ENCODE measurements around the gene DCHS1.

DCHS1 gene

GRCh38 chr11:6594142-6594768, 61.4 kb downstream of the DCHS1 start:
- Histone ChIP-seq H4K20me1 (ENCODE audit: insufficient read depth, low read length) (no peaks in the 10 kb centered on the region), H2AFZ (ENCODE audit: low read depth, low read length) (no peak overlapping the region), H3K9ac (ENCODE audit: low read length) (no peak overlapping the region), H3K36me3 (replicated peaks; ENCODE audit: low read depth, low read length) (peaks cover 56% of the 10 kb centered on the region), H3K27me3 (ENCODE audit: low read depth, low read length) (no peaks in the 10 kb centered on the region), H3K4me2 (ENCODE audit: low read length) (no peak overlapping the region), H3K79me2 (ENCODE audit: low read length) (peaks cover 5% of the 10 kb centered on the region; the same call in 1 of the 2 replicates), H3K27ac (ENCODE audit: low read length) (no peak overlapping the region), H3K4me1 (ENCODE audit: low read length) (no peaks in the 10 kb centered on the region), H3K9me3 (ENCODE audit: insufficient read depth, low read length) (no peaks in the 10 kb centered on the region), H3K4me3 (ENCODE audit: low read length) (no peak overlapping the region)
- no peak for TF ChIP-seq CTCF (IDR thresholded peaks at IDR 0.05; ENCODE audit: low read depth, low read length)

- Histone ChIP-seq H3K36me3 (replicated peaks; ENCODE audit: low read depth, low read length) (peaks cover 21% of the 10 kb centered on the region), H3K4me1 (ENCODE audit: low read length) (no peaks in the 10 kb centered on the region), H3K4me3 (ENCODE audit: low read length) (no peak overlapping the region), H3K27ac (ENCODE audit: low read length) (no peak overlapping the region), H3K4me2 (ENCODE audit: low read length) (no peak overlapping the region), H3K27me3 (ENCODE audit: low read depth, low read length) (no peaks in the 10 kb centered on the region), H3K9me3 (ENCODE audit: insufficient read depth, low read length) (no peaks in the 10 kb centered on the region), H4K20me1 (ENCODE audit: insufficient read depth, low read length) (no peaks in the 10 kb centered on the region), H2AFZ (ENCODE audit: low read depth, low read length) (no peak overlapping the region), H3K9ac (ENCODE audit: low read length) (no peak overlapping the region), H3K79me2 (ENCODE audit: low read length) (no peaks in the 10 kb centered on the region)
- TF ChIP-seq CTCF (IDR thresholded peaks at IDR 0.05; ENCODE audit: low read depth, low read length) (no peak), EZH2phosphoT487 (IDR thresholded peaks at IDR 0.05; ENCODE audit: low read depth) (no peak)
These were observed 67.6 kb downstream of the DCHS1 start for GRCh38 chr11:6588018-6588417.

- Histone ChIP-seq H3K9ac (ENCODE audit: low read length) (no peak overlapping the region), H3K4me1 (ENCODE audit: low read length) (no peaks in the 10 kb centered on the region), H3K9me3 (ENCODE audit: insufficient read depth, low read length) (no peaks in the 10 kb centered on the region), H3K27ac (ENCODE audit: low read length) (no peak overlapping the region), H4K20me1 (ENCODE audit: insufficient read depth, low read length) (no peaks in the 10 kb centered on the region), H3K27me3 (ENCODE audit: low read depth, low read length) (no peaks in the 10 kb centered on the region), H3K79me2 (ENCODE audit: low read length) (no peaks in the 10 kb centered on the region), H3K36me3 (replicated peaks; ENCODE audit: low read depth, low read length) (peaks cover 16% of the 10 kb centered on the region), H3K4me2 (ENCODE audit: low read length) (no peak overlapping the region), H2AFZ (ENCODE audit: low read depth, low read length) (no peak overlapping the region), H3K4me3 (ENCODE audit: low read length) (no peak overlapping the region)
- TF ChIP-seq EZH2phosphoT487 (IDR thresholded peaks at IDR 0.05; ENCODE audit: low read depth) (no peak), CTCF (IDR thresholded peaks at IDR 0.05; ENCODE audit: low read depth, low read length) (no peak)
These were observed 68.2 kb downstream of the DCHS1 start for GRCh38 chr11:6587360-6587953.

GRCh38 chr11:6586434-6587359, 68.9 kb downstream of the DCHS1 start:
- Histone ChIP-seq H3K4me2 (ENCODE audit: low read length) (no peak overlapping the region), H3K4me3 (ENCODE audit: low read length) (no peak overlapping the region), H3K27me3 (ENCODE audit: low read depth, low read length) (no peaks in the 10 kb centered on the region)

More at GRCh38 chr11:6586434-6587359, 68.9 kb downstream of the DCHS1 start:
- no peaks in the 10 kb centered on the region for H3K9me3 ChIP-seq (ENCODE audit: insufficient read depth, low read length)
- H2AFZ ChIP-seq (ENCODE audit: low read depth, low read length): no peak overlapping the region
- no peak overlapping the region for H3K27ac ChIP-seq (ENCODE audit: low read length)
- no peaks in the 10 kb centered on the region for H4K20me1 ChIP-seq (ENCODE audit: insufficient read depth, low read length)
- H3K9ac ChIP-seq (ENCODE audit: low read length): no peak overlapping the region
- TF ChIP-seq CTCF (IDR thresholded peaks at IDR 0.05; ENCODE audit: low read depth, low read length) (no peak), EZH2phosphoT487 (IDR thresholded peaks at IDR 0.05; ENCODE audit: low read depth) (no peak)
- peaks cover 13% of the 10 kb centered on the region for H3K36me3 ChIP-seq (replicated peaks; ENCODE audit: low read depth, low read length)
- no peaks in the 10 kb centered on the region; the same call in 1 of the 2 replicates for H3K79me2 ChIP-seq (ENCODE audit: low read length)
- no peaks in the 10 kb centered on the region for H3K4me1 ChIP-seq (ENCODE audit: low read length)
